ENCODE measurements around the gene GPC5.

DNA sequence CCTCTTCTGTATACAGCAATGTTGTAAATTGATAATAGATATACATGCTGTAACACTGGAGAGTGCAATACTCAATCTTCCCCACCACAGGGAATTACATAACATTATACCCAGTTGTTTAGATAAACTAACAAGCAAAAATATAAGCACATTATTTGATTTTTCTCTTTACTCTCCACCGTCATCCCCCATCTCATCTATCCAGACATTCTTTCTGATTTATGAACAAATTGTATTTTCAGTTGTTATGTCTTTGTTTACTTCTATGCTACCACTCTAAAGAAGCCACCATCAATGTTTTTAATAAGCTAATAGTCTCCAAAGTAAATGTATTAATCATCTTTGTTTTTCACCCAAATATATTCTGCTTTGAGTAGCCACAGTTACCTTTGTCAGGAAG, 1337.5 kb downstream of the GPC5 start:
- TF ChIP-seq, protein P1, sequence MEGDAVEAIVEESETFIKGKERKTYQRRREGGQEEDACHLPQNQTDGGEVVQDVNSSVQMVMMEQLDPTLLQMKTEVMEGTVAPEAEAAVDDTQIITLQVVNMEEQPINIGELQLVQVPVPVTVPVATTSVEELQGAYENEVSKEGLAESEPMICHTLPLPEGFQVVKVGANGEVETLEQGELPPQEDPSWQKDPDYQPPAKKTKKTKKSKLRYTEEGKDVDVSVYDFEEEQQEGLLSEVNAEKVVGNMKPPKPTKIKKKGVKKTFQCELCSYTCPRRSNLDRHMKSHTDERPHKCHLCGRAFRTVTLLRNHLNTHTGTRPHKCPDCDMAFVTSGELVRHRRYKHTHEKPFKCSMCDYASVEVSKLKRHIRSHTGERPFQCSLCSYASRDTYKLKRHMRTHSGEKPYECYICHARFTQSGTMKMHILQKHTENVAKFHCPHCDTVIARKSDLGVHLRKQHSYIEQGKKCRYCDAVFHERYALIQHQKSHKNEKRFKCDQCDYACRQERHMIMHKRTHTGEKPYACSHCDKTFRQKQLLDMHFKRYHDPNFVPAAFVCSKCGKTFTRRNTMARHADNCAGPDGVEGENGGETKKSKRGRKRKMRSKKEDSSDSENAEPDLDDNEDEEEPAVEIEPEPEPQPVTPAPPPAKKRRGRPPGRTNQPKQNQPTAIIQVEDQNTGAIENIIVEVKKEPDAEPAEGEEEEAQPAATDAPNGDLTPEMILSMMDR (IDR thresholded peaks at IDR 0.05) = no peak
- TF ChIP-seq POLR2A (IDR thresholded peaks at IDR 0.05) = no peak
